Astrocyte of the spinal cord (primary cell): ENCODE data around the gene KRTAP12-1.
"Not testable (repeated sequence)": the region's sequence is repeated elsewhere in the genome, so short reads cannot be mapped to it uniquely, and the experiment has no call there.

Experiments
- DNase-seq: peaks from one replicate; pipeline ENCODE4 v3.0.0; 2011; ENCODE audit warnings: low read depth, low spot score
- H3K4me3 ChIP-seq: 2 replicates; pipeline ENCODE4 v1.5.1; 2011; ENCODE audit warnings: low read depth, mild to moderate bottlenecking, low read length, moderate library complexity
- CTCF ChIP-seq: IDR thresholded peaks from 2 replicates; pipeline ENCODE4 v1.5.1; 2012; ENCODE audit warnings: low read depth, mild to moderate bottlenecking, low read length, inconsistent platforms
- in situ Hi-C: cut with HindIII; loops from 2 replicates; pipeline ENCODE4 v1.10.0; 2017; ENCODE audit warnings: low sequenced_read_pairs

KRTAP12-1 gene

GRCh38 chr21:44686000-44686781, 4.2 kb upstream of the KRTAP12-1 start:
- in situ Hi-C loops: no loop called here
- no peak overlapping the region for H3K4me3 ChIP-seq
- TF ChIP-seq CTCF: no peak
- no peak for DNase-seq

GRCh38 chr21:44685050-44685449, 3.1 kb upstream of the KRTAP12-1 start:
- H3K4me3 ChIP-seq, DNase-seq, in situ Hi-C loops: not testable (repeated sequence)

- in situ Hi-C loops: no loop called here
- DNase-seq: no peak
- TF ChIP-seq CTCF: no peak
- H3K4me3 ChIP-seq: no peak overlapping the region
These were observed 2.5 kb upstream of the KRTAP12-1 start for GRCh38 chr21:44684483-44684882.

GRCh38 chr21:44684077-44684476, 2.1 kb upstream of the KRTAP12-1 start:
- no peak for DNase-seq
- in situ Hi-C loops: no loop called here
- H3K4me3 ChIP-seq: no peak overlapping the region
- TF ChIP-seq CTCF: no peak

GRCh38 chr21:44682580-44683151, 703 bp upstream of the KRTAP12-1 start:
- no peak overlapping the region for H3K4me3 ChIP-seq
- DNase-seq: no peak
- no peak for TF ChIP-seq CTCF
- in situ Hi-C loops: no loop called here

GRCh38 chr21:44681152-44681551, 811 bp downstream of the KRTAP12-1 start:
- H3K4me3 ChIP-seq: no peak overlapping the region
- TF ChIP-seq CTCF: no peak
- no peak for DNase-seq
- in situ Hi-C loops: no loop called here

- no peak for TF ChIP-seq CTCF
- in situ Hi-C loops: no loop called here
- no peak overlapping the region for H3K4me3 ChIP-seq
- DNase-seq: no peak
These were observed 4.1 kb downstream of the KRTAP12-1 start for GRCh38 chr21:44677881-44678280.
